Cerebellar cortex (tissue), 1 donor: ENCODE results near the gene ACTR3C.
A peak's percentile ranks its signal among the peaks of the same experiment; 100 is the strongest.

Experiments
- DNase-seq: peaks from one replicate; pipeline ENCODE4 v3.0.0-alpha.2; 2015; ENCODE audit warnings: low spot score

The ACTR3C gene

GRCh38 chr7:150322833-150323681 is at the start of gene ACTR3C, which contains the start of gene LRRC61:
ACTR3C (minus strand) TSS chr7:150323545; CDS start chr7:150295296, 28,249 bp downstream.
LRRC61 (plus strand) TSS chr7:150323355; CDS start chr7:150336862, 13,507 bp downstream.
- DNase-seq: no peak

DNA sequence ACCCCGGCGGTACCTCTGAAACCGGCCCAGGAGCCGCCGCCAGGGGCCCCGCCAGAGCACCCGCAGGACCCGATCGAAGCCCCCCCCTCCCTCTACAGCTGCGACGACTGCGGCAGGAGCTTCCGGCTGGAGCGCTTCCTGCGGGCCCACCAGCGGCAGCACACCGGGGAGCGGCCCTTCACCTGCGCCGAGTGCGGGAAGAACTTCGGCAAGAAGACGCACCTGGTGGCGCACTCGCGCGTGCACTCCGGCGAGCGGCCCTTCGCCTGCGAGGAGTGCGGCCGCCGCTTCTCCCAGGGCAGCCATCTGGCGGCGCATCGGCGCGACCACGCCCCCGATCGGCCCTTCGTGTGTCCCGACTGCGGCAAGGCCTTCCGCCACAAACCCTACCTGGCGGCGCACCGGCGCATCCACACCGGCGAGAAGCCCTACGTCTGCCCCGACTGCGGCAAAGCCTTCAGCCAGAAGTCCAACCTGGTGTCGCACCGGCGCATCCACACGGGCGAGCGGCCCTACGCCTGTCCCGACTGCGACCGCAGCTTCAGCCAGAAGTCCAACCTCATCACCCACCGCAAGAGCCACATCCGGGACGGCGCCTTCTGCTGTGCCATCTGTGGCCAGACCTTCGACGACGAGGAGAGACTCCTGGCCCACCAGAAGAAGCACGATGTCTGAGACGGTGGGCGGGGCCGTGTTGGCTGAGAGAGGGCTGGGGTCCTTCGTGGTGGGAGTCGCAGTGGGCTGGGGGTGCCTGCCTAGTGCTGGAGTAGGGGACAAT is 49.1 kb upstream of the ACTR3C start:
- no peak for DNase-seq

- DNase-seq: no peak
Measured at GRCh38 chr7:150371996-150372270, 48.6 kb upstream of the ACTR3C start.

GRCh38 chr7:150371131-150371995 is 48.0 kb upstream of the ACTR3C start:
- DNase-seq: no peak

DNA sequence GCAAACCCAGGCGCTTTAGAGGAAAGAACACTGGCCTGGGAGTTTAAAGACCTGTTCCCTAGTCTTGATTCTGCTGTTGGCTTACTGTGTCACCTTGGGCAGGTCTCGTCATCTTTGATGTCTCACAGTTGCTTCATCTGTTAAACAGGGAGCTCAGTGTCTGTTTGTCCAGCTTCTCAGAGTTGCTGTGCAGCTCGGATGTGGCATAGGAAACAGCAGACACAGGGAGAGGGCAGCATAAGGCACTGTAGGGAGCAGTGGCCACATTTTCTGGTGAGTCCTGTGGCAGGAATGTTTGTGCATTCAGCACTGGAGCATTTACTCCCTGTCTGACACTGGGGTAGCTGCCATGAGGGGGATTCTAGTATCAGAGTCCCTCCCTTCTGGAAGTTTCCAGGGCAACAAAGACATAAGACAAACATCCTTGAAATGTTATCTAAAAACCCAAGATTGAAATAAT is 47.3 kb upstream of the ACTR3C start:
- DNase-seq: no peak

DNA sequence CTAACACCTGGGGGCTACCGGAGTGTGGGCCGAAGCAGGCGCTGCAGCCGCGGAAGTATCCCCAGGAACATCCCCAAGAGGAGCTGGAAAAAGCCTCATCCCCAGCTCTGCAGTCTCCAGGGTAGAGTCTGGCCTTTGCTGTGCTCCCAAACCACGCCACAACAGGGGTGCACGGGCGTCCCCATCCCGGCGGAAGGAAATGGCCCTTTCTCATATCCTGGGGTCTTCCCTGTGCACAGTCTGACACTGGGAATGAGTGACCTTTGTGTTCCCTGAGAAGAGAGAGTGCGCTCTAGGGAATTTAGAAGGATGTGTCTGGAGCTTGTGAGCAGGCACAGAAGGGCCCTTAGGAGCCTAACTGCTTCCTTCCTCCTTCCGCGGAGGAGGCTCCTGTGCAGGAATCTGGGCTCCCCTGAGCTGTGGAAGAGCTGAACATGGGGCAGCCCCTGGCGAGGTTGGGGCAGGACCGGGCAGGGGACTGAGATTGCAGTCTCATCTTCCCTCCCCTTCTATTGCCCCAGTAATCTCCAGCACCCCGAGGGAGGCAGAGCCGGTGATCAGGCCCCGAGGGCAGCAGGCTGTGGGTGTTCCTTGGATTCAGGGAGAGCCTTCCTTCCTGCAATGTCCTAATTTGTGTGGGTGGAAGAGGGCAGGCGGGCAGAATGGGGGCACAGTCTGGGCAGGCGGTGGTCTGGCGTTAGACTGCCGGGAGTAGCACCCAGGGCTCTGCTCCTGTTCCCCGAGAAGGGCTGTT is 46.6 kb upstream of the ACTR3C start:
- DNase-seq: no peak

- peak; percentile 65 for DNase-seq
Measured at GRCh38 chr7:150368884-150369747, 45.8 kb upstream of the ACTR3C start.

GRCh38 chr7:150368096-150368883 is 44.9 kb upstream of the ACTR3C start, which contains the start of gene REPIN1:
REPIN1 (plus strand) TSS chr7:150368822; CDS start chr7:150369712, 890 bp downstream.
- peak; percentile 81 for DNase-seq

- no peak for DNase-seq
Measured at GRCh38 chr7:150367677-150368095, 44.3 kb upstream of the ACTR3C start.

GRCh38 chr7:150365673-150366398 is 42.5 kb upstream of the ACTR3C start:
- DNase-seq: no peak

- DNase-seq: no peak
Measured at GRCh38 chr7:150365194-150365593, 41.8 kb upstream of the ACTR3C start.

GRCh38 chr7:150363872-150364271 is 40.5 kb upstream of the ACTR3C start:
- DNase-seq: no peak

DNA sequence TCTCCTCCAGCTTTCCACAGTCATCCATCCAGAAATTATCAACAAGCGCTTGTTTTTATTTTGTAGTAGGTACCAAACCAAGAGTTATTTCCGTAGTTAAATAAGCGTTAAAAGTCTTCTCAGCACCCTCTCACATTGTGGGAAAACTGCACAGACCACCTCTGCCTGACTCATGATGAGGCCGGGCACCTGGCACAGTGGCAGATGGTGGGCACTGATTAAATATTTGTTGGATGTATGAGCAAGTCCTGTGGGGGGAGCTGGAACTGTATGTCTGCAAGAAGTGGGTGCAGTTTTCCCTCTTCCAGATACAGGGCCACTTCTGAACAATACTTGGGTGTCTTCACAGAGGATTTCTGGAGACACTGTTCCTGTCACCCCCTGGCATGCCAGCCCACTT is 40.0 kb upstream of the ACTR3C start:
- no peak for DNase-seq

DNA sequence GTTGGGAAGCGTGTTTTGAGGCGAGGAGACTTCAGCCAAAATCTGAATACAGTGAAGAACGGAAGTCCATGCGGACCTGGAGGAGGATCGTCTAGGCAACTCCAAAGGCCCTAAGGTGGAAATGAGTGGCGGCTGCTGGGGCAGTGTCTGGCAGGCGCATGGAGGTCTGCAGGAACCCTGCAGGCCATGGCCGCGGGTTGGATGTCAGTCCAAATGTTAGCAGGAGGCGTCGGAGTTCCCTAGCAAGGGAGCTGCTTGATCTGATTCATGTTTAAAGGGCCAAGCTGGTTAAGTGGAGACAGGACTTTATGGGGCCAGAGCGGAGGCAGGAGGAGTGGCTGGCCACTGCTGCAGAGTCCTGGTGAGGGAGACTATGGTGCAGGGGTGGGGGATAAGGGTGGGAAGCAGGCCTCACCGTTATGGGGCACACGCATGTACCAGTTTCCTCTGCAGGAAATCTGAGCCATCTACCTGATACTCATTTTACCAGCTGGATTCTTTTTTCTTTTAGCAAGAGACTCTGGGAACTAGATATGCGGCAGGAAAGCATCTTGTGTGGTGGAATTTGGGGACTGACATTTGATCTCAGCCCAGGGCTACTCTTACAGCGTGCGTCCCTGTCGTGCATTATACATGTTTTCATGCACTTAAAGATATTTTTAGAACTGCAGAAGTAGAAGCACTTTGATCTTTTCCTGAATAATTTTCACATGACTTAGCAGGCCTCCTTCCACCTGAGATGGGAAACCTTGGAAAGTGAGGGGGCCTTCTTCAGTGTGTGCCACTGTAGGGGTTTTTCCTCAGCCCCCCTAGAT is 38.7 kb upstream of the ACTR3C start:
- DNase-seq: no peak

GRCh38 chr7:150361402-150361801 is 38.1 kb upstream of the ACTR3C start:
- no peak for DNase-seq

DNA sequence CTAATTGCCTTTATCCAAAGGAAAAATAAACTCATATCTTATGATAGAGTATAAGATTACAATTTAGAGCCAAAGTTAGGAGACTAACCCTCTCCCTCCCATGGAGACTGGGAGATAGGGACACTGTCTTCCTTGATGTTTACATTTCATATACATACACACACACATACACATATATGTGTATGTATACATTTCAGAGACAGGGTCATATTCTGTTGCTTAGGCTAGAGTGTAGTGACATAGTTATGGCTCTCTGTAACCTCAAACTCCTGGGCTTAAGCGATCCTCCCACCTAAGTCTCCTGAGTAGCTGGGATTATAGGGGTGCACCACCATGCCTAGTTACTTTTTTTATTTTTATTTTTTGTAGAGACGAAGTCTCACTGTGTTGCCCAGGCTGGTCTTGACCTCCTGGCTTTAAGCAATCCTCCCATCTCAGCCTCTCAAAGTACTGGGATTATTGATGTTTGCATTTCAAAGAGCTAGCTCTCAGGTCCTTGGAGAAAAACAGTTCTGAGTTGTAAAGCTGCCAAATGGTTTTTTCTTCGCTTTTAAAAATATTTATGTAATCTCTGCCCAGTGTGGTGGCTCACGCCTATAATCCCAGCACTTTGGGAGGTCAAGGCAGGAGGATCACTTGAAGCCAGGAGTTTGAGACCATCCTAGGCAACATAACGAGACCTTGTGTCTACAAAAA is 37.2 kb upstream of the ACTR3C start:
- no peak for DNase-seq

DNA sequence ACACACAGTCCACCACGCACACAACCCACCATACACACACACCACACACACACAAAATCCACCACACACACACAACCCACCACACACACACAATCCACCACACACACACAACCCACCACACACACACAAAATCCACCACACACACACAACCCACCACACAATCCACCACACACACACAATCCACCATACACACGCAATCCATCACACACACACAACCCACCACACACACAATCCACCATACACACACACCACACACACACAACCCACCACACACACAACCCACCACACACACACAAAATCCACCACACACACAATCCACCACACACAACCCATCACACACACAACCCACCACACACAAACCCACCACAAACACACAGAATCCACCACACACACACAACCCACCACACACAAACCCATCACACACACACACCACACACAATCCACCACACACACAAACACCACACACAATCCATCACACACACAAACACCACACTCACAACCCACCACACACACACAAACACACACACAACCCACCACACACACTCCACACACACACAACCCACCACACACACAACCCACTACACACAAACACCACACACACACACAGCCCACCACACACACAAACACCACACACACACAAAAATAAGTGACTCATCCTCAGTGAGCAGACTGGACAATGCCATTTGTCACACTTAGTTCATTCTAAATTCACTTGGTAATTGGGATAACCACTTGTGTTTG is 36.4 kb upstream of the ACTR3C start:
- DNase-seq: no peak
